DND-41 (cell line): ENCODE measurements around the gene AADACL2.

Source experiments
- CTCF ChIP-seq: IDR thresholded peaks from 2 replicates; pipeline ENCODE4 v1.5.1; 2012; ENCODE audit warnings: borderline replicate concordance, low read length, moderate library complexity, mild to moderate bottlenecking; ENCODE audit not compliant: poor library complexity, severe bottlenecking; ENCODE audit errors: extremely low read depth
- EZH2 ChIP-seq: IDR thresholded peaks from 3 replicates; pipeline ENCODE4 v1.6.1; 2012; ENCODE audit warnings: borderline replicate concordance, low read depth, mild to moderate bottlenecking, moderate library complexity, low read length, inconsistent platforms; ENCODE audit not compliant: severe bottlenecking

- TF ChIP-seq CTCF (no peak), EZH2 (no peak)
Measured at GRCh38 chr3:151794080-151794479, 60.4 kb downstream of the AADACL2 start.
